NCI-H524 (cell line): ENCODE data around the gene TBCE.
"Not testable (repeated sequence)": the region's sequence is repeated elsewhere in the genome, so short reads cannot be mapped to it uniquely, and the experiment has no call there.

Source experiments
- DNase-seq, 2 experiments: peaks; one replicate each; lab custom pipeline; 2025; lab: John Stamatoyannopoulos, UW

The TBCE gene

GRCh38 chr1:235455097-235455496 lies 87.9 kb downstream of the TBCE start:
- no peak for DNase-seq

- peak; percentile 32 to 43 for DNase-seq
Measured at GRCh38 chr1:235455823-235456222, 88.6 kb downstream of the TBCE start.

GRCh38 chr1:235457856-235458255 lies 90.6 kb downstream of the TBCE start:
- not testable (repeated sequence) for DNase-seq

GRCh38 chr1:235460770-235461169 lies 93.5 kb downstream of the TBCE start:
- DNase-seq = no peak

- no peak for DNase-seq
Measured at GRCh38 chr1:235461954-235462353, 94.7 kb downstream of the TBCE start.

- DNase-seq = not testable (repeated sequence)
Measured at GRCh38 chr1:235462832-235463231, 95.6 kb downstream of the TBCE start.

GRCh38 chr1:235465066-235465465 lies 97.8 kb downstream of the TBCE start:
- DNase-seq = no peak

- DNase-seq = no peak
Measured at GRCh38 chr1:235468004-235468403, 100.8 kb downstream of the TBCE start.

- DNase-seq = no peak
Measured at GRCh38 chr1:235468970-235469369, 101.7 kb downstream of the TBCE start.

- not testable (repeated sequence) for DNase-seq
Measured at GRCh38 chr1:235469897-235470296, 102.7 kb downstream of the TBCE start.

GRCh38 chr1:235470741-235471439 lies 103.7 kb downstream of the TBCE start:
- no peak for DNase-seq

- DNase-seq = no peak
Measured at GRCh38 chr1:235473806-235474205, 106.6 kb downstream of the TBCE start.

- no peak for DNase-seq
Measured at GRCh38 chr1:235483090-235483489, 115.9 kb downstream of the TBCE start.

GRCh38 chr1:235485558-235485957 lies 118.3 kb downstream of the TBCE start:
- DNase-seq = no peak

- no peak for DNase-seq
Measured at GRCh38 chr1:235486321-235486720, 119.1 kb downstream of the TBCE start.

- no peak for DNase-seq
Measured at GRCh38 chr1:235491644-235492043, 124.4 kb downstream of the TBCE start.

- DNase-seq = no peak
Measured at GRCh38 chr1:235494531-235494930, 127.3 kb downstream of the TBCE start.

GRCh38 chr1:235495030-235495429 lies 127.8 kb downstream of the TBCE start:
- DNase-seq = no peak

- no peak for DNase-seq
Measured at GRCh38 chr1:235495551-235495950, 128.3 kb downstream of the TBCE start.

GRCh38 chr1:235500971-235501540 lies 133.8 kb downstream of the TBCE start:
- no peak for DNase-seq
